K562 (cell line): Measurements from ENCODE around the gene RYR3. TPM values are rescaled to one million over a fixed set of nuclear protein-coding genes. Genes with fewer than 3 reads are reported as not detected.
A peak's percentile ranks its signal among the peaks of the same experiment; 100 is the strongest.

Source experiments
- CTBP1 ChIP-seq: fragments of 450-650 bp; IDR thresholded peaks from 2 replicates; pipeline ENCODE4 v1.6.1; 2016; ENCODE audit warnings: borderline replicate concordance
- CTCF ChIP-seq, 3 experiments: IDR thresholded peaks in 2 of 3; conservative IDR thresholded peaks in 1 of 3; 2 replicates each; pipeline ENCODE4 v1.5.1; 2011 to 2012; ENCODE audit warnings: low read length in 3 of 3, mild to moderate bottlenecking in 3 of 3, control low read depth in 2 of 3, improper control_type of control experiment in 1 of 3, inconsistent platforms in 1 of 3, low read depth in 1 of 3, mixed read lengths in 1 of 3, moderate library complexity in 1 of 3; ENCODE audit not compliant: insufficient read depth in 2 of 3
- CTCFL ChIP-seq: IDR thresholded peaks from 2 replicates; pipeline ENCODE4 v1.6.1; 2011; ENCODE audit warnings: borderline replicate concordance, low read depth, mild to moderate bottlenecking, moderate library complexity, low read length; ENCODE audit not compliant: insufficient read depth, poor library complexity, severe bottlenecking
- FOSL1 ChIP-seq: fragments of 200-800 bp; sonication (Bioruptor generic); conservative IDR thresholded peaks from 2 replicates; pipeline ENCODE4 v1.6.1; 2016; ENCODE audit warnings: missing genetic modification characterization, missing compliant biosample characterization
- GATA2 ChIP-seq: sonication (generic); formaldehyde crosslinking; IDR thresholded peaks from 2 replicates; pipeline ENCODE4 v1.4.0; 2020; ENCODE audit warnings: mild to moderate bottlenecking, missing genetic modification reagents
- SMC3 ChIP-seq: conservative IDR thresholded peaks from 2 replicates; pipeline ENCODE4 v1.6.1; 2011; ENCODE audit warnings: low read depth, low read length, improper control_type of control experiment; ENCODE audit not compliant: insufficient read depth
- SP2 ChIP-seq: IDR thresholded peaks from 2 replicates; pipeline ENCODE4 v1.6.1; 2011; ENCODE audit warnings: mild to moderate bottlenecking, low read depth, low read length, moderate library complexity; ENCODE audit not compliant: poor library complexity, severe bottlenecking; ENCODE audit errors: extremely low read depth
- ZNF507 ChIP-seq: conservative IDR thresholded peaks from 2 replicates; pipeline ENCODE4 v1.6.1; 2017; ENCODE audit warnings: missing genetic modification characterization, missing compliant biosample characterization
- polyA plus RNA-seq, 8 experiments: library from polyadenylated mRNA; depleted of rRNA in 4 of 8; stranded (reverse) in 5 of 8; unstranded in 3 of 8; fragments of >200 nt; fragmentation: Nextera tagmentation in 2 of 8; fragmentation: Illumina TruSeq in 1 of 8; extraction: Ambion mirVana in 2 of 8; extraction: Trizol in 1 of 8; gene quantifications; 2 replicates each; pipeline versions ENCODE4 v1.2.1 to v1.2.3, GENCODE V29; 2011 to 2014; ENCODE audit warnings: inconsistent platforms in 1 of 8, missing spikeins in 1 of 8
- total RNA-seq, 7 experiments: library from RNA; depleted of rRNA in 6 of 7; stranded (reverse); fragments of >200 nt in 6 of 7; fragmentation: Illumina TruSeq in 2 of 7; extraction: Trizol in 2 of 7; gene quantifications; 2 replicates each; pipeline versions ENCODE4 v1.2.1 to v1.2.3, GENCODE V29; 2011 to 2021; ENCODE audit warnings: low replicate concordance in 1 of 7
- TF ChIP-seq, protein P1 (sequence below): fragments of 450-650 bp; formaldehyde crosslinking; IDR thresholded peaks from 2 replicates; pipeline ENCODE4 v1.4.0; 2020; ENCODE audit warnings: mild to moderate bottlenecking, moderate library complexity

Gene RYR3
- total and polyA plus RNA-seq, 9 of the 15 experiments (the other 6 are each of a cell fraction or from before 2014, with no cell fraction given): 0.04 TPM; not detected in 8

DNA sequence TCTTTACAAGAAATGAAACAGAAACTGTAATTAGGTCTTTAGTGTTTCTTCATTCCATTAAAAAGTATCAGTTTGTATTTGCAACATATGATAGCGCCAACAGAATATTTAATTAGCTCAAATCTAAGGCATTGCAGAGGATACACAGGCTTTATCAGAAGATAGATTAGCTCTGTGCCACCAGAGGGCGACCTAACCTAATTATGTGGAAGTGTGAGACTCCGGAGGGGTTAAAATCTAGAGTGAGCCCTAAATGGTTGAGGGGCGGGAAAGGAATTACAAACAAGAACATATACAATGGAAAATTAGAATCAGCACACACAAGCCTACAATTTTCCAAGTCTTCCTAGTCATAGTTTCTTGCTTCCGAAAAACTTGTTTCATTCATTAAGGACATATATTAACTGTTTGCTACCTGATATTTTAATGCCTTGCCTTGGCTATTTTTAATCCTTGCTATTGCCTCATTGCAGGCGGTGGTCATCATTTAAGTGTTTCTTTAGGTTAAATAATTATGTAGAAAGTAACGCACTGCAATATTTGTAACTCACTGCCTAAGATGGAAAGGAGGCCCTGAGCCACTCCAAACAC lies 18.0 kb upstream of the RYR3 start (continued):
- TF ChIP-seq CTCF (IDR thresholded peaks at IDR 0.05 in 2 of 3, conservative IDR thresholded peaks at IDR 0.05 in 1 of 3; ENCODE audit: insufficient read depth in 2 of 3, low read depth in 1 of 3, low read length in 3 of 3) (peak; percentile 64 to 76 (median 68)), CTBP1 (no peak), ZNF507 (tag) (no peak), FOSL1 (no peak), SMC3 (peak; percentile 76), GATA2 (CRISPR knock-in tag) (no peak), SP2 (no peak), CTCFL (peak; percentile 29)
- TF ChIP-seq, protein P1, sequence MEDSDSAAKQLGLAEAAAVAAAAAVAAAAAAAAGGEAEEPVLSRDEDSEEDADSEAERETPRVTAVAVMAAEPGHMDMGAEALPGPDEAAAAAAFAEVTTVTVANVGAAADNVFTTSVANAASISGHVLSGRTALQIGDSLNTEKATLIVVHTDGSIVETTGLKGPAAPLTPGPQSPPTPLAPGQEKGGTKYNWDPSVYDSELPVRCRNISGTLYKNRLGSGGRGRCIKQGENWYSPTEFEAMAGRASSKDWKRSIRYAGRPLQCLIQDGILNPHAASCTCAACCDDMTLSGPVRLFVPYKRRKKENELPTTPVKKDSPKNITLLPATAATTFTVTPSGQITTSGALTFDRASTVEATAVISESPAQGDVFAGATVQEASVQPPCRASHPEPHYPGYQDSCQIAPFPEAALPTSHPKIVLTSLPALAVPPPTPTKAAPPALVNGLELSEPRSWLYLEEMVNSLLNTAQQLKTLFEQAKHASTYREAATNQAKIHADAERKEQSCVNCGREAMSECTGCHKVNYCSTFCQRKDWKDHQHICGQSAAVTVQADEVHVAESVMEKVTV (CRISPR knock-in tag): 0 out of 2 replicates have a peak, but pooled peaks have one; percentile 27
